BLaER1 (cell line): ENCODE measurements around the gene PCGF3.

ENCODE experiments used
- H3K27ac ChIP-seq: shearing (Covaris generic); formaldehyde crosslinking; 2 replicates; pipeline ENCODE4 v1.8.1; 2022
- H3K27me3 ChIP-seq: shearing (Covaris generic); formaldehyde crosslinking; 2 replicates; pipeline ENCODE4 v1.8.1; 2022
- H3K36me3 ChIP-seq: shearing (Covaris generic); formaldehyde crosslinking; 2 replicates; pipeline ENCODE4 v1.8.1; 2022
- H3K4me1 ChIP-seq: shearing (Covaris generic); formaldehyde crosslinking; 2 replicates; pipeline ENCODE4 v1.8.1; 2022
- H3K4me2 ChIP-seq: shearing (Covaris generic); formaldehyde crosslinking; 2 replicates; pipeline ENCODE4 v1.8.1; 2022
- H3K4me3 ChIP-seq: shearing (Covaris generic); formaldehyde crosslinking; 2 replicates; pipeline ENCODE4 v1.8.1; 2022
- H3K9ac ChIP-seq: shearing (Covaris generic); formaldehyde crosslinking; 2 replicates; pipeline ENCODE4 v1.8.1; 2022
- H3K9me3 ChIP-seq: shearing (Covaris generic); formaldehyde crosslinking; 2 replicates; pipeline ENCODE4 v1.8.1; 2022
- H4K20me1 ChIP-seq: shearing (Covaris generic); formaldehyde crosslinking; 2 replicates; pipeline ENCODE4 v1.8.1; 2022
- Cebpa-rat ChIP-seq: shearing (Covaris generic); IDR thresholded peaks from 2 replicates; pipeline ENCODE4 v1.8.1; 2022

PCGF3 gene

GRCh38 chr4:761086-761485, 55.5 kb downstream of the PCGF3 start:
- peaks cover 87% of the 10 kb centered on the region for H3K36me3 ChIP-seq
- no peaks in the 10 kb centered on the region for H3K9me3 ChIP-seq
- TF ChIP-seq Cebpa-rat: no peak
- no peak overlapping the region for H3K4me3 ChIP-seq
- no peak overlapping the region for H3K4me2 ChIP-seq
- peaks cover 86% of the 10 kb centered on the region for H4K20me1 ChIP-seq
- peaks cover 17% of the 10 kb centered on the region for H3K4me1 ChIP-seq
- H3K27ac ChIP-seq: no peak overlapping the region
- H3K9ac ChIP-seq: no peak overlapping the region
- H3K27me3 ChIP-seq: no peaks in the 10 kb centered on the region

GRCh38 chr4:761739-762138, 56.1 kb downstream of the PCGF3 start:
- no peak overlapping the region for H3K4me2 ChIP-seq
- no peaks in the 10 kb centered on the region for H3K9me3 ChIP-seq
- no peak overlapping the region for H3K27ac ChIP-seq
- H3K4me3 ChIP-seq: no peak overlapping the region
- H3K4me1 ChIP-seq: peaks cover 17% of the 10 kb centered on the region
- H4K20me1 ChIP-seq: peaks cover 86% of the 10 kb centered on the region
- no peaks in the 10 kb centered on the region for H3K27me3 ChIP-seq
- no peak for TF ChIP-seq Cebpa-rat
- H3K9ac ChIP-seq: no peak overlapping the region
- H3K36me3 ChIP-seq: peaks cover 87% of the 10 kb centered on the region

GRCh38 chr4:762211-763190, 56.9 kb downstream of the PCGF3 start:
- peaks cover 86% of the 10 kb centered on the region for H4K20me1 ChIP-seq
- H3K27ac ChIP-seq: no peak overlapping the region
- no peak overlapping the region for H3K9ac ChIP-seq

GRCh38 chr4:763191-763810, 57.7 kb downstream of the PCGF3 start:
- no peak for TF ChIP-seq Cebpa-rat
- peaks cover 17% of the 10 kb centered on the region for H3K4me1 ChIP-seq
- no peaks in the 10 kb centered on the region for H3K27me3 ChIP-seq
- peaks cover 86% of the 10 kb centered on the region for H4K20me1 ChIP-seq
- no peaks in the 10 kb centered on the region for H3K9me3 ChIP-seq
- H3K36me3 ChIP-seq: peaks cover 87% of the 10 kb centered on the region
- no peak overlapping the region for H3K4me2 ChIP-seq
- no peak overlapping the region for H3K27ac ChIP-seq
- no peak overlapping the region for H3K4me3 ChIP-seq
- H3K9ac ChIP-seq: no peak overlapping the region

More at GRCh38 chr4:762211-763190, 56.9 kb downstream of the PCGF3 start:
- H3K27me3 ChIP-seq: no peaks in the 10 kb centered on the region
- peaks cover 17% of the 10 kb centered on the region for H3K4me1 ChIP-seq
- no peak overlapping the region for H3K4me3 ChIP-seq
- peaks cover 87% of the 10 kb centered on the region for H3K36me3 ChIP-seq
- H3K4me2 ChIP-seq: no peak overlapping the region
- H3K9me3 ChIP-seq: no peaks in the 10 kb centered on the region
- no peak for TF ChIP-seq Cebpa-rat

GRCh38 chr4:763922-764321, 58.3 kb downstream of the PCGF3 start:
- peaks cover 92% of the 10 kb centered on the region for H3K36me3 ChIP-seq
- no peaks in the 10 kb centered on the region for H3K27me3 ChIP-seq
- no peaks in the 10 kb centered on the region for H3K9me3 ChIP-seq
- no peak overlapping the region for H3K27ac ChIP-seq
- TF ChIP-seq Cebpa-rat: no peak
- H3K9ac ChIP-seq: no peak overlapping the region
- H4K20me1 ChIP-seq: peaks cover 92% of the 10 kb centered on the region
- H3K4me1 ChIP-seq: peaks cover 17% of the 10 kb centered on the region
- H3K4me3 ChIP-seq: no peak overlapping the region
- no peak overlapping the region for H3K4me2 ChIP-seq

GRCh38 chr4:764405-765169, 59.0 kb downstream of the PCGF3 start:
- peaks cover 98% of the 10 kb centered on the region for H4K20me1 ChIP-seq
- H3K36me3 ChIP-seq: peaks cover 99% of the 10 kb centered on the region

GRCh38 chr4:766152-766515, 60.5 kb downstream of the PCGF3 start:
- Histone ChIP-seq H3K9me3 (no peaks in the 10 kb centered on the region), H3K27me3 (no peaks in the 10 kb centered on the region), H3K36me3 (peaks cover 99% of the 10 kb centered on the region), H3K9ac (no peak overlapping the region), H3K27ac (no peak overlapping the region), H3K4me1 (peaks cover 17% of the 10 kb centered on the region), H3K4me3 (no peak overlapping the region), H3K4me2 (no peak overlapping the region), H4K20me1 (peaks cover 100% of the 10 kb centered on the region)
- no peak for TF ChIP-seq Cebpa-rat

More at GRCh38 chr4:764405-765169, 59.0 kb downstream of the PCGF3 start:
- Histone ChIP-seq H3K9me3 (no peaks in the 10 kb centered on the region), H3K4me1 (peaks cover 17% of the 10 kb centered on the region), H3K27ac (no peak overlapping the region), H3K27me3 (no peaks in the 10 kb centered on the region), H3K4me3 (no peak overlapping the region), H3K9ac (no peak overlapping the region), H3K4me2 (peak overlapping the region; percentile 39; the same call in 1 of the 2 replicates)
- no peak for TF ChIP-seq Cebpa-rat

GRCh38 chr4:766559-767283, 61.1 kb downstream of the PCGF3 start:
- Histone ChIP-seq H4K20me1 (peaks cover 100% of the 10 kb centered on the region), H3K9ac (no peak overlapping the region)

GRCh38 chr4:768076-768475, 62.4 kb downstream of the PCGF3 start:
- Histone ChIP-seq H3K4me2 (no peak overlapping the region), H4K20me1 (peaks cover 100% of the 10 kb centered on the region), H3K4me1 (peaks cover 17% of the 10 kb centered on the region), H3K27me3 (no peaks in the 10 kb centered on the region), H3K36me3 (peaks cover 95% of the 10 kb centered on the region), H3K27ac (no peak overlapping the region), H3K9ac (no peak overlapping the region), H3K4me3 (no peak overlapping the region), H3K9me3 (no peaks in the 10 kb centered on the region)
- TF ChIP-seq Cebpa-rat: no peak

More at GRCh38 chr4:766559-767283, 61.1 kb downstream of the PCGF3 start:
- Histone ChIP-seq H3K4me2 (no peak overlapping the region), H3K4me3 (no peak overlapping the region), H3K27me3 (no peaks in the 10 kb centered on the region), H3K36me3 (peaks cover 99% of the 10 kb centered on the region), H3K4me1 (peaks cover 17% of the 10 kb centered on the region), H3K27ac (no peak overlapping the region), H3K9me3 (no peaks in the 10 kb centered on the region)
- no peak for TF ChIP-seq Cebpa-rat
